CD14-positive monocyte (primary cell): ENCODE measurements around the gene SLC9A9. TPM values are rescaled to one million over a fixed set of nuclear protein-coding genes. Genes with fewer than 3 reads are reported as not detected.

Source experiments
- DNase-seq, 3 donors: peaks; one replicate each; pipeline ENCODE4 v3.0.0-alpha.2; 2011 to 2022
- H2AFZ ChIP-seq: 2 replicates; pipeline ENCODE4 v1.6.0; 2012; ENCODE audit warnings: mild to moderate bottlenecking, low read depth, low read length, inconsistent platforms; ENCODE audit not compliant: insufficient read depth, poor library complexity, severe bottlenecking
- H3K27ac ChIP-seq, 2 donors: 1 replicate in 1 of 2; 2 replicates in 1 of 2; pipeline ENCODE4 v1.5.1; 2012 to 2013; ENCODE audit warnings: low read length in 2 of 2, control low read depth in 1 of 2, inconsistent platforms in 1 of 2, low read depth in 1 of 2, mild to moderate bottlenecking in 1 of 2
- H3K27me3 ChIP-seq, 2 donors: one replicate each; pipeline versions ENCODE4 v1.6.0 to v1.6.1; 2011 to 2013; ENCODE audit warnings: low read length in 2 of 2; ENCODE audit not compliant: control insufficient read depth in 2 of 2, insufficient read depth in 2 of 2
- H3K36me3 ChIP-seq, 2 donors: replicated peaks in 1 of 2; 1 replicate in 1 of 2; 2 replicates in 1 of 2; pipeline versions ENCODE4 v1.5.1 to v1.6.1; 2012 to 2013; ENCODE audit warnings: low read length in 2 of 2, control low read depth in 1 of 2, inconsistent platforms in 1 of 2, mild to moderate bottlenecking in 1 of 2; ENCODE audit not compliant: insufficient read depth in 2 of 2, control insufficient read depth in 1 of 2
- H3K4me1 ChIP-seq, 2 donors: 1 replicate in 1 of 2; 2 replicates in 1 of 2; pipeline versions ENCODE4 v1.5.1 to v1.6.1; 2012 to 2013; ENCODE audit warnings: low read length in 2 of 2, control low read depth in 1 of 2, inconsistent platforms in 1 of 2, mild to moderate bottlenecking in 1 of 2, moderate library complexity in 1 of 2; ENCODE audit not compliant: insufficient read depth in 2 of 2, control insufficient read depth in 1 of 2
- H3K4me2 ChIP-seq: replicated peaks from 2 replicates; pipeline ENCODE3; 2012; ENCODE audit warnings: low read length, moderate library complexity, mild to moderate bottlenecking; ENCODE audit not compliant: poor library complexity, severe bottlenecking; ENCODE audit errors: extremely low read depth
- H3K4me3 ChIP-seq, 3 experiments: fragments of 200-600 bp in 1 of 3; sonication (generic) in 1 of 3; replicated peaks in 1 of 3; 1 replicate in 2 of 3; 2 replicates in 1 of 3; pipeline ENCODE4 v1.5.1; 2011 to 2013; ENCODE audit warnings: low read length in 3 of 3, mild to moderate bottlenecking in 3 of 3, control low read depth in 2 of 3, low read depth in 2 of 3, inconsistent platforms in 1 of 3, moderate library complexity in 1 of 3
- H3K79me2 ChIP-seq: 2 replicates; pipeline ENCODE4 v1.6.0; 2012; ENCODE audit warnings: mild to moderate bottlenecking, control low read depth, inconsistent platforms, low read length, moderate library complexity; ENCODE audit not compliant: insufficient read depth
- H3K9ac ChIP-seq: 2 replicates; pipeline ENCODE4 v1.6.0; 2017; ENCODE audit warnings: low read length, mild to moderate bottlenecking; ENCODE audit not compliant: insufficient read depth, poor library complexity, severe bottlenecking
- H3K9me3 ChIP-seq, 2 donors: replicated peaks in 1 of 2; 1 replicate in 1 of 2; 2 replicates in 1 of 2; pipeline versions ENCODE4 v1.5.1 to v1.6.1; 2012 to 2013; ENCODE audit warnings: low read length in 2 of 2, control low read depth in 1 of 2; ENCODE audit not compliant: control insufficient read depth in 1 of 2, insufficient read depth in 1 of 2
- H4K20me1 ChIP-seq: 2 replicates; pipeline ENCODE4 v1.6.0; 2012; ENCODE audit warnings: mild to moderate bottlenecking, low read length, control low read depth, moderate library complexity; ENCODE audit not compliant: insufficient read depth
- H3K27ac Mint-ChIP-seq, 7 donors: one replicate each; pipeline ENCODE4 v1.8.0; 2020; ENCODE audit warnings: mild to moderate bottlenecking in 7 of 7, mixed read lengths in 7 of 7, moderate library complexity in 6 of 7, inconsistent platforms in 2 of 7
- H3K27me3 Mint-ChIP-seq, 3 donors: one replicate each; pipeline ENCODE4 v1.8.0; 2021 to 2022; ENCODE audit warnings: low read depth in 3 of 3, mild to moderate bottlenecking in 3 of 3, mixed read lengths in 3 of 3, moderate library complexity in 3 of 3, inconsistent platforms in 1 of 3
- H3K36me3 Mint-ChIP-seq, 2 donors: one replicate each; pipeline ENCODE4 v1.8.0; 2020; ENCODE audit warnings: mixed read lengths in 2 of 2, inconsistent platforms in 1 of 2, mild to moderate bottlenecking in 1 of 2
- H3K4me1 Mint-ChIP-seq: one replicate; pipeline ENCODE4 v1.8.0; 2020; ENCODE audit warnings: mild to moderate bottlenecking, mixed read lengths
- H3K4me3 Mint-ChIP-seq, 2 donors: one replicate each; pipeline ENCODE4 v1.8.0; 2020; ENCODE audit warnings: mild to moderate bottlenecking in 2 of 2, mixed read lengths in 2 of 2, moderate library complexity in 1 of 2
- H3K9me3 Mint-ChIP-seq, 7 donors: one replicate each; pipeline ENCODE4 v1.8.0; 2020 to 2022; ENCODE audit warnings: mixed read lengths in 7 of 7, mild to moderate bottlenecking in 6 of 7, moderate library complexity in 6 of 7, inconsistent platforms in 2 of 7
- WGBS: methylation state at CpG from one replicate; pipeline ENCODE4 v1.1.5; 2013; ENCODE audit warnings: missing lambda C conversion rate; ENCODE audit not compliant: insufficient coverage; 5-methylcytosine and 5-hydroxymethylcytosine counted together
- intact Hi-C, 2 donors: fragments of 100-400 bp; cut with micrococcal nuclease; formaldehyde crosslinking; loops; one replicate each; pipeline versions ENCODE4 v1.15.0 to v1.15.1; 2023
- polyA plus RNA-seq, 3 donors: library from polyadenylated mRNA; depleted of rRNA in 1 of 3; unstranded in 2 of 3; stranded (reverse) in 1 of 3; fragments of 300-500 nt in 2 of 3; fragments of >200 nt in 1 of 3; fragmentation: Illumina TruSeq in 2 of 3; gene quantifications; 1 replicate in 2 of 3; 2 replicates in 1 of 3; pipeline ENCODE4 v1.2.3, GENCODE V29; 2012 to 2021
- TF ChIP-seq, protein P1 (sequence below): fragments of 200-600 bp; IDR thresholded peaks from one replicate; pipeline ENCODE4 v1.8.0; 2022; ENCODE audit warnings: antibody characterized with exemption, mild to moderate bottlenecking

The SLC9A9 gene
- polyA plus RNA-seq, 3 donors: 14.1 to 32.8 (median 27.0) TPM

DNA sequence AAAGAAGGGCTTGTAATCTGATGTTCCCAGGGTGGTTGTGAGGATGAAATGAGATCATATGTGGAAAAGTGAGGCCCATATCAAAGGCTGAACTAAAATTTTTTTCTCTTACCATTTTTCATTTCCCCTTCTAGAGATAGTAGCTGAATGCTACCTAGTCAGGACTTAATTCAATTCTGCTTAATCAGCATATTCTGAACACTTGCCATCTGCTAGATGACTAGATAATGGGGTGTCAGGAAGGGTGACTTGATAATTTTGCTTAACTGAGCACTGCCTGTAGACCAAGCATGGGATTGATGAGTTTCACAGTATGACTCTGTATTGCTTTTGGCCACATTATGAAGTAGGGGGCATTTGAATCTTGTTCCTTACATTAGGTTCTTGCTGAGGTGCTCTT, 592.5 kb downstream of the SLC9A9 start:
- Mint-ChIP-seq H3K4me3 (no peak overlapping the region), H3K36me3 (peaks cover 0 to 1% of the 10 kb centered on the region in 2 donors), H3K27me3 (peaks cover 0 to 2% (median 0%) of the 10 kb centered on the region in 3 donors), H3K27ac (no peak overlapping the region), H3K9me3 (peaks cover 0 to 5% (median 3%) of the 10 kb centered on the region in 7 donors), H3K4me1 (no peaks in the 10 kb centered on the region)
- Histone ChIP-seq H3K4me1 (no peaks in the 10 kb centered on the region), H3K79me2 (no peaks in the 10 kb centered on the region), H3K27ac (no peak overlapping the region), H3K36me3 (no peaks in the 10 kb centered on the region), H3K4me3 (no peak overlapping the region), H2AFZ (no peak overlapping the region), H3K9ac (no peak overlapping the region), H3K4me2 (no peak overlapping the region), H3K27me3 (no peaks in the 10 kb centered on the region), H3K9me3 (no peaks in the 10 kb centered on the region), H4K20me1 (no peaks in the 10 kb centered on the region)
- no peak for DNase-seq
- TF ChIP-seq, protein P1, sequence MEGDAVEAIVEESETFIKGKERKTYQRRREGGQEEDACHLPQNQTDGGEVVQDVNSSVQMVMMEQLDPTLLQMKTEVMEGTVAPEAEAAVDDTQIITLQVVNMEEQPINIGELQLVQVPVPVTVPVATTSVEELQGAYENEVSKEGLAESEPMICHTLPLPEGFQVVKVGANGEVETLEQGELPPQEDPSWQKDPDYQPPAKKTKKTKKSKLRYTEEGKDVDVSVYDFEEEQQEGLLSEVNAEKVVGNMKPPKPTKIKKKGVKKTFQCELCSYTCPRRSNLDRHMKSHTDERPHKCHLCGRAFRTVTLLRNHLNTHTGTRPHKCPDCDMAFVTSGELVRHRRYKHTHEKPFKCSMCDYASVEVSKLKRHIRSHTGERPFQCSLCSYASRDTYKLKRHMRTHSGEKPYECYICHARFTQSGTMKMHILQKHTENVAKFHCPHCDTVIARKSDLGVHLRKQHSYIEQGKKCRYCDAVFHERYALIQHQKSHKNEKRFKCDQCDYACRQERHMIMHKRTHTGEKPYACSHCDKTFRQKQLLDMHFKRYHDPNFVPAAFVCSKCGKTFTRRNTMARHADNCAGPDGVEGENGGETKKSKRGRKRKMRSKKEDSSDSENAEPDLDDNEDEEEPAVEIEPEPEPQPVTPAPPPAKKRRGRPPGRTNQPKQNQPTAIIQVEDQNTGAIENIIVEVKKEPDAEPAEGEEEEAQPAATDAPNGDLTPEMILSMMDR: no peak
- intact Hi-C loops: no loop called here

DNA sequence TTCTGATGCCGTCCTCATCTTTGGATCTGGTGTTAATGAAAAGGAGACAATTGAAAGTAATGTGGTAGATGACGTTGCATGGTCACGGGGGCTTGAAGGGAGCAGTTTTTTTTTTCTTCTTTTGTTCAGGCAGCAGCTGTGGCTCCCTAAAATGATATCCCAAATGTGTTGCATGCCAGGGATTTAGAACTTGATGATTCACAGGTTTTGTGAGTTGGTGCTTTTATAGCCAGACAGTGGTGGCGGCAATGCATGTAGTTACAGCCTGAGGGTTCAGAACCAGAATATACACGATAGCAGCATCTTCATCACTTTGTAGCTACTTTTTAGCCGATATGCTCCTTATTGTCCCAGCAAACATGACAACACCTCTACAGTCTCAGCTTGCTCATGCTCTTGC, 595.3 kb downstream of the SLC9A9 start:
- no peak overlapping the region for H3K4me3 Mint-ChIP-seq
- no peak for DNase-seq
- H3K36me3 ChIP-seq: no peaks in the 10 kb centered on the region
- peaks cover 0 to 1% of the 10 kb centered on the region in 2 donors for H3K36me3 Mint-ChIP-seq
- H3K27me3 Mint-ChIP-seq: no peaks in the 10 kb centered on the region
- intact Hi-C loops: no loop called here
- H3K9me3 ChIP-seq: peaks cover 0 to 5% of the 10 kb centered on the region in 2 donors
- TF ChIP-seq, protein P1: no peak
- no peaks in the 10 kb centered on the region for H3K27me3 ChIP-seq
- H3K4me2 ChIP-seq: no peak overlapping the region
- H3K9ac ChIP-seq: no peak overlapping the region
- H3K79me2 ChIP-seq: no peaks in the 10 kb centered on the region
- no peaks in the 10 kb centered on the region for H4K20me1 ChIP-seq
- WGBS: 100% methylated on average over 4 of the region's 6 CpGs
- no peak overlapping the region for H3K4me3 ChIP-seq
- H3K27ac ChIP-seq: no peak overlapping the region
- no peaks in the 10 kb centered on the region for H3K4me1 Mint-ChIP-seq
- H2AFZ ChIP-seq: no peak overlapping the region
- H3K4me1 ChIP-seq: no peaks in the 10 kb centered on the region
- peaks cover 0 to 11% (median 6%) of the 10 kb centered on the region in 7 donors for H3K9me3 Mint-ChIP-seq
- no peak overlapping the region for H3K27ac Mint-ChIP-seq
